ENCODE results near the gene GPR15LG.
"Not testable (repeated sequence)": the region's sequence is repeated elsewhere in the genome, so short reads cannot be mapped to it uniquely, and the experiment has no call there.

The GPR15LG gene

DNA sequence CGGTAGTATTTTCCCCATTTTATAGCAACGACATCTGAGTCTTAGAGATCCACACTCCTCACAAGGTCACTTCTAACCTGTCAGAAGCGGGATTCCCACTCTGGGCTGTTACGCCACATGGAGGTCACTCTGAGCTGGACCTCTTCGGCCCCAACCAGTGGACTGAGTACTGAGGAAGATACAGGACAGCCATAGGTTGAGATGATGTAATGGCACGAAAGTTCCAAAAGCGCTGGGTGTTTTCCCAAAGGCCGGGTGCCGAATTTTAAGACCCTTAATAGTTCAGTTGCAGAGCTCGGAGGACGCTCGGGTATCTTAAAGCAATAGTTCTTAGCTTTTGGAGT, 33.6 kb upstream of the GPR15LG start:
- Histone ChIP-seq H3K9me3 (ENCODE audit: insufficient read depth, low read length) (no peaks in the 10 kb centered on the region), H3K36me3 (ENCODE audit: low read length) (peaks cover 32% of the 10 kb centered on the region; the same call in 1 of the 2 replicates), H3K27ac (ENCODE audit: low read depth, low read length) (no peak overlapping the region; the same call in 1 of the 2 replicates), H3K9me2 (replicated peaks; ENCODE audit: insufficient read depth, low read length) (no peaks in the 10 kb centered on the region), H3K27me3 (ENCODE audit: low read length) (no peaks in the 10 kb centered on the region), H3K9ac (ENCODE audit: low read length) (peak overlapping the region; percentile 95), H3F3A (ENCODE audit: insufficient read depth) (no peaks in the 10 kb centered on the region), H4K20me1 (ENCODE audit: low read depth, low read length) (no peaks in the 10 kb centered on the region), H3K4me3 (ENCODE audit: insufficient read depth, low read length, poor library complexity, severe bottlenecking) (peak overlapping the region; percentile 93), H3K79me2 (ENCODE audit: insufficient read depth, low read length) (peaks cover 25% of the 10 kb centered on the region), H3K4me2 (ENCODE audit: low read depth, low read length, poor library complexity, severe bottlenecking) (peak overlapping the region; percentile 88), H2AFZ (ENCODE audit: low read depth, low read length, severe bottlenecking) (peak overlapping the region; percentile 52)
- TF ChIP-seq, protein P1, sequence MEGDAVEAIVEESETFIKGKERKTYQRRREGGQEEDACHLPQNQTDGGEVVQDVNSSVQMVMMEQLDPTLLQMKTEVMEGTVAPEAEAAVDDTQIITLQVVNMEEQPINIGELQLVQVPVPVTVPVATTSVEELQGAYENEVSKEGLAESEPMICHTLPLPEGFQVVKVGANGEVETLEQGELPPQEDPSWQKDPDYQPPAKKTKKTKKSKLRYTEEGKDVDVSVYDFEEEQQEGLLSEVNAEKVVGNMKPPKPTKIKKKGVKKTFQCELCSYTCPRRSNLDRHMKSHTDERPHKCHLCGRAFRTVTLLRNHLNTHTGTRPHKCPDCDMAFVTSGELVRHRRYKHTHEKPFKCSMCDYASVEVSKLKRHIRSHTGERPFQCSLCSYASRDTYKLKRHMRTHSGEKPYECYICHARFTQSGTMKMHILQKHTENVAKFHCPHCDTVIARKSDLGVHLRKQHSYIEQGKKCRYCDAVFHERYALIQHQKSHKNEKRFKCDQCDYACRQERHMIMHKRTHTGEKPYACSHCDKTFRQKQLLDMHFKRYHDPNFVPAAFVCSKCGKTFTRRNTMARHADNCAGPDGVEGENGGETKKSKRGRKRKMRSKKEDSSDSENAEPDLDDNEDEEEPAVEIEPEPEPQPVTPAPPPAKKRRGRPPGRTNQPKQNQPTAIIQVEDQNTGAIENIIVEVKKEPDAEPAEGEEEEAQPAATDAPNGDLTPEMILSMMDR (IDR thresholded peaks at IDR 0.05; ENCODE audit: insufficient read depth, low read length, poor library complexity, severe bottlenecking), result no peak
- no peak for TF ChIP-seq EZH2phosphoT487 (conservative IDR thresholded peaks at IDR 0.05; ENCODE audit: low read length)

DNA sequence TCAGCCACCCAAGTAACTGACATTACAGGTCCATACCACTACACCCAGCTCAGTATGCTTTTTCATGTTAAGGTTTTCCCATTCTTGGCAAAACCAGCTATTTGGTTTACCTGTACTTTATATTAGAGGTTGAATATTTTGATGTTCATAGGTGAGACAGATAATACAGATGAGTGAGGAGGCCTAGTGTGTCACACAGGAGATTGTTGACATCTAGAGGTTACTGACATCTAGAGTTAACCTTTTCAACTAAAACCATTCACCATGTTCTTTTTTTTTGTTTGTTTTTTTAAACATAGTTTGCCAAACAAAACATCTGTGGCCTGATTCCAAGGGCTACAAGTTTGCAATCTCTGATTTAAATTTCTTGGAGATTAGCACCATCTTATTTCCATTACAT, 26.3 kb upstream of the GPR15LG start:
- no peaks in the 10 kb centered on the region for H3K9me2 ChIP-seq (replicated peaks; ENCODE audit: insufficient read depth, low read length)
- 0 out of 2 replicates have a peak, but pooled peaks cover 4% of the 10 kb centered on the region for H3F3A ChIP-seq (ENCODE audit: insufficient read depth)
- TF ChIP-seq, protein P1 (IDR thresholded peaks at IDR 0.05; ENCODE audit: insufficient read depth, low read length, poor library complexity, severe bottlenecking), result no peak
- TF ChIP-seq EZH2phosphoT487 (conservative IDR thresholded peaks at IDR 0.05; ENCODE audit: low read length), result no peak
- no peaks in the 10 kb centered on the region; the same call in 1 of the 2 replicates for H3K79me2 ChIP-seq (ENCODE audit: insufficient read depth, low read length)
- no peaks in the 10 kb centered on the region for H3K9me3 ChIP-seq (ENCODE audit: insufficient read depth, low read length)
- H4K20me1 ChIP-seq (ENCODE audit: low read depth, low read length), result no peaks in the 10 kb centered on the region
- no peak overlapping the region for H3K4me2 ChIP-seq (ENCODE audit: low read depth, low read length, poor library complexity, severe bottlenecking)
- no peak overlapping the region for H3K4me3 ChIP-seq (ENCODE audit: insufficient read depth, low read length, poor library complexity, severe bottlenecking)
- H3K36me3 ChIP-seq (ENCODE audit: low read length), result peaks cover 78% of the 10 kb centered on the region; the same call in 1 of the 2 replicates
- H2AFZ ChIP-seq (ENCODE audit: low read depth, low read length, severe bottlenecking), result no peak overlapping the region
- H3K27ac ChIP-seq (ENCODE audit: low read depth, low read length), result no peak overlapping the region
- no peaks in the 10 kb centered on the region for H3K27me3 ChIP-seq (ENCODE audit: low read length)
- no peak overlapping the region for H3K9ac ChIP-seq (ENCODE audit: low read length)

GRCh38 chr10:84148006-84148597, 25.5 kb upstream of the GPR15LG start:
- not testable (repeated sequence) for H3K4me3 ChIP-seq (ENCODE audit: insufficient read depth, low read length, poor library complexity, severe bottlenecking); H3K27me3 ChIP-seq (ENCODE audit: low read length); H3K4me2 ChIP-seq (ENCODE audit: low read depth, low read length, poor library complexity, severe bottlenecking); H3K79me2 ChIP-seq (ENCODE audit: insufficient read depth, low read length); H3K9me3 ChIP-seq (ENCODE audit: insufficient read depth, low read length); H3K9ac ChIP-seq (ENCODE audit: low read length); H2AFZ ChIP-seq (ENCODE audit: low read depth, low read length, severe bottlenecking); H4K20me1 ChIP-seq (ENCODE audit: low read depth, low read length); H3K27ac ChIP-seq (ENCODE audit: low read depth, low read length); H3F3A ChIP-seq (ENCODE audit: insufficient read depth); H3K9me2 ChIP-seq (replicated peaks; ENCODE audit: insufficient read depth, low read length)
- TF ChIP-seq, protein P1 (IDR thresholded peaks at IDR 0.05; ENCODE audit: insufficient read depth, low read length, poor library complexity, severe bottlenecking), result peak; percentile 51
- H3K36me3 ChIP-seq (ENCODE audit: low read length), result peaks cover 75% of the 10 kb centered on the region; the same call in 1 of the 2 replicates

All from SU-DHL-6 (cell line).